ENCODE results near the gene PRRC2A.
A peak's percentile ranks its signal among the peaks of the same experiment; 100 is the strongest.

Gene PRRC2A

GRCh38 chr6:31620586-31621319 lies at the start of gene PRRC2A:
PRRC2A (plus strand) TSS chr6:31620715; CDS start chr6:31622790, 2,075 bp downstream.
- peak in 1 of 2 experiments; percentile 96 for DNase-seq (ENCODE audit: low read depth in 2 of 2)

GRCh38 chr6:31572041-31572911 lies 48.2 kb upstream of the PRRC2A start, which contains the start of gene LTA:
LTA (plus strand) TSS chr6:31572289; CDS start chr6:31572743, 454 bp downstream.
- peak; percentile 69 to 81 for DNase-seq (ENCODE audit: low read depth in 2 of 2)

- no peak for DNase-seq (ENCODE audit: low read depth in 2 of 2)
Observed at GRCh38 chr6:31573239-31574105, 47.0 kb upstream of the PRRC2A start.

GRCh38 chr6:31574106-31575061 lies 46.1 kb upstream of the PRRC2A start:
- DNase-seq (ENCODE audit: low read depth in 2 of 2): peak in 1 of 2 experiments; percentile 61

- DNase-seq (ENCODE audit: low read depth in 2 of 2): peak; percentile 79 to 93
Observed at GRCh38 chr6:31575335-31575901, 45.1 kb upstream of the PRRC2A start, which contains the start of gene TNF. TNF (plus strand) TSS chr6:31575565; CDS start chr6:31575742, 177 bp downstream.

DNA sequence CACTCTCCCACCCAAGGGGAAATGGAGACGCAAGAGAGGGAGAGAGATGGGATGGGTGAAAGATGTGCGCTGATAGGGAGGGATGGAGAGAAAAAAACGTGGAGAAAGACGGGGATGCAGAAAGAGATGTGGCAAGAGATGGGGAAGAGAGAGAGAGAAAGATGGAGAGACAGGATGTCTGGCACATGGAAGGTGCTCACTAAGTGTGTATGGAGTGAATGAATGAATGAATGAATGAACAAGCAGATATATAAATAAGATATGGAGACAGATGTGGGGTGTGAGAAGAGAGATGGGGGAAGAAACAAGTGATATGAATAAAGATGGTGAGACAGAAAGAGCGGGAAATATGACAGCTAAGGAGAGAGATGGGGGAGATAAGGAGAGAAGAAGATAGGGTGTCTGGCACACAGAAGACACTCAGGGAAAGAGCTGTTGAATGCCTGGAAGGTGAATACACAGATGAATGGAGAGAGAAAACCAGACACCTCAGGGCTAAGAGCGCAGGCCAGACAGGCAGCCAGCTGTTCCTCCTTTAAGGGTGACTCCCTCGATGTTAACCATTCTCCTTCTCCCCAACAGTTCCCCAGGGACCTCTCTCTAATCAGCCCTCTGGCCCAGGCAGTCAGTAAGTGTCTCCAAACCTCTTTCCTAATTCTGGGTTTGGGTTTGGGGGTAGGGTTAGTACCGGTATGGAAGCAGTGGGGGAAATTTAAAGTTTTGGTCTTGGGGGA lies 44.4 kb upstream of the PRRC2A start:
- DNase-seq (ENCODE audit: low read depth in 2 of 2): no peak

- DNase-seq (ENCODE audit: low read depth in 2 of 2): peak in 1 of 2 experiments; percentile 63
Observed at GRCh38 chr6:31576897-31577578, 43.5 kb upstream of the PRRC2A start.

DNA sequence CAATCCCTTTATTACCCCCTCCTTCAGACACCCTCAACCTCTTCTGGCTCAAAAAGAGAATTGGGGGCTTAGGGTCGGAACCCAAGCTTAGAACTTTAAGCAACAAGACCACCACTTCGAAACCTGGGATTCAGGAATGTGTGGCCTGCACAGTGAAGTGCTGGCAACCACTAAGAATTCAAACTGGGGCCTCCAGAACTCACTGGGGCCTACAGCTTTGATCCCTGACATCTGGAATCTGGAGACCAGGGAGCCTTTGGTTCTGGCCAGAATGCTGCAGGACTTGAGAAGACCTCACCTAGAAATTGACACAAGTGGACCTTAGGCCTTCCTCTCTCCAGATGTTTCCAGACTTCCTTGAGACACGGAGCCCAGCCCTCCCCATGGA lies 42.9 kb upstream of the PRRC2A start:
- no peak for DNase-seq (ENCODE audit: low read depth in 2 of 2)

- DNase-seq (ENCODE audit: low read depth in 2 of 2): no peak
Observed at GRCh38 chr6:31578184-31579118, 42.1 kb upstream of the PRRC2A start.

GRCh38 chr6:31579119-31579505 lies 41.4 kb upstream of the PRRC2A start:
- no peak for DNase-seq (ENCODE audit: low read depth in 2 of 2)

- DNase-seq (ENCODE audit: low read depth in 2 of 2): peak in 1 of 2 experiments; percentile 53
Observed at GRCh38 chr6:31579546-31580437, 40.7 kb upstream of the PRRC2A start.

DNA sequence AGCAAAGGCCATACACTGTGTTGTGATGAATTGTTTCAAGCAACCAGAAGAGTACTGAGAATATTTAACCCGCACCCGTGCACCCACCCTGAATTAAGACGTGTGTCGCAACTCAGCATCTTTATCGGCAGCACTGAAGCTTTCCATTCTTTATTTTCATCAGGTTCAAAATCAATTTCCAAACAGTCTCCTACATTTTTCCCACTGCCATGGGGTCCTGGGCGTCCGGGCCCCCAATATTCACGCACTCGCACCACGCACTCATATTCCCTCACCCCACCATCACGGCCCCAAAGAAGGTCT lies 40.1 kb upstream of the PRRC2A start:
- DNase-seq (ENCODE audit: low read depth in 2 of 2): no peak

GRCh38 chr6:31580807-31581433 lies 39.6 kb upstream of the PRRC2A start:
- peak; percentile 75 to 89 for DNase-seq (ENCODE audit: low read depth in 2 of 2)

GRCh38 chr6:31581434-31582229 lies 38.9 kb upstream of the PRRC2A start:
- no peak for DNase-seq (ENCODE audit: low read depth in 2 of 2)

GRCh38 chr6:31582230-31582643 lies 38.3 kb upstream of the PRRC2A start, which contains the start of gene LTB:
LTB (minus strand) TSS chr6:31582424; CDS start chr6:31582417, 7 bp downstream.
- DNase-seq (ENCODE audit: low read depth in 2 of 2): no peak

Measured in stimulated activated CD4-positive, alpha-beta T cell treated with anti-CD3 and anti-CD28 coated beads, Interleukin-12 subunit alpha, Interleukin-12 subunit beta, amount 100 ng/mL, for 24 hours (primary cell).